HG03039 (cell line): ENCODE results near the gene RAD51B.

Source experiments
- ATAC-seq: cut with Tn5 transposase; IDR thresholded peaks from one replicate; pipeline ENCODE4 v1.9.1; 2021; ENCODE audit warnings: mild to moderate bottlenecking, moderate library complexity; ENCODE audit not compliant: unreplicated experiment

RAD51B gene

GRCh38 chr14:67892466-67893100 is 73.0 kb downstream of the RAD51B start:
- ATAC-seq = no peak

GRCh38 chr14:67900231-67900630 is 80.7 kb downstream of the RAD51B start:
- ATAC-seq = no peak

GRCh38 chr14:67908052-67908754 is 88.6 kb downstream of the RAD51B start:
- ATAC-seq = no peak

- ATAC-seq = no peak
These were observed 92.0 kb downstream of the RAD51B start for GRCh38 chr14:67911562-67911961.

- ATAC-seq = no peak
These were observed 96.9 kb downstream of the RAD51B start for GRCh38 chr14:67916430-67916829.

- no peak for ATAC-seq
These were observed 97.4 kb downstream of the RAD51B start for GRCh38 chr14:67917006-67917405.

GRCh38 chr14:67918838-67919237 is 99.3 kb downstream of the RAD51B start:
- no peak for ATAC-seq

- no peak for ATAC-seq
These were observed 99.9 kb downstream of the RAD51B start for GRCh38 chr14:67919259-67920032.

GRCh38 chr14:67926821-67927220 is 107.2 kb downstream of the RAD51B start:
- ATAC-seq = no peak

GRCh38 chr14:67927244-67927643 is 107.7 kb downstream of the RAD51B start:
- no peak for ATAC-seq

GRCh38 chr14:67928375-67928774 is 108.8 kb downstream of the RAD51B start:
- no peak for ATAC-seq

- ATAC-seq = no peak
These were observed 113.2 kb downstream of the RAD51B start for GRCh38 chr14:67932708-67933246.

- ATAC-seq = no peak
These were observed 113.7 kb downstream of the RAD51B start for GRCh38 chr14:67933266-67933665.

GRCh38 chr14:67934087-67934486 is 114.5 kb downstream of the RAD51B start:
- ATAC-seq = no peak

GRCh38 chr14:67934862-67935261 is 115.3 kb downstream of the RAD51B start:
- ATAC-seq = no peak

GRCh38 chr14:67935371-67935770 is 115.8 kb downstream of the RAD51B start:
- ATAC-seq = no peak

GRCh38 chr14:67938071-67938470 is 118.5 kb downstream of the RAD51B start:
- no peak for ATAC-seq

- ATAC-seq = no peak
These were observed 121.2 kb downstream of the RAD51B start for GRCh38 chr14:67940486-67941455.

GRCh38 chr14:67941456-67942018 is 122.0 kb downstream of the RAD51B start:
- ATAC-seq = no peak

GRCh38 chr14:67942080-67942710 is 122.6 kb downstream of the RAD51B start:
- no peak for ATAC-seq
